Sciatic nerve (tissue), 2 donors: Measurements from ENCODE around the gene RSPH1. TPM values are rescaled to one million over a fixed set of nuclear protein-coding genes. Genes with fewer than 3 reads are reported as not detected.

Experiments used
- ATAC-seq: fragments of 200-7000 bp; cut with Tn5 transposase; one replicate; pipeline ENCODE4 v1.9.1; 2020; ENCODE audit warnings: mild to moderate bottlenecking, moderate library complexity
- DNase-seq: peaks from one replicate; pipeline ENCODE4 v3.0.0-alpha.2; 2020; ENCODE audit warnings: low spot score
- intact Hi-C: fragments of 100-400 bp; cut with DNase I; formaldehyde crosslinking; loops from one replicate; pipeline ENCODE4 v1.14.2; 2022
- total RNA-seq: library from RNA; stranded (reverse); fragmentation: NEBNext Ultra II Directional; extraction: Animal tissue kit (Norgen Biotek cat#: 25700); gene quantifications from one replicate; pipeline ENCODE4 v1.2.1, GENCODE V29; 2021
- donor health status: DM: no; HTN: no; CAD: no.
- donor health status: DM: no; HTN: no; CAD: no.

Gene RSPH1
- total RNA-seq: 0.58 TPM

- intact Hi-C loops: no loop called here
- ATAC-seq: peak; percentile 99
Observed at GRCh38 chr21:42496120-42496838, at the start of gene RSPH1. Gene RSPH1, minus strand, starts transcription at chr21:42496224. Its CDS starts 38 bp downstream, at chr21:42496186.

GRCh38 chr21:42545745-42546144 is 49.7 kb upstream of the RSPH1 start:
- intact Hi-C loops: no loop called here
- ATAC-seq (no peak), DNase-seq (peak; percentile 27)

More at GRCh38 chr21:42496120-42496838, at the start of gene RSPH1:
- DNase-seq: peak; percentile 100

- no peak for ATAC-seq
- intact Hi-C loops: no loop called here
- peak; percentile 7 for DNase-seq
Observed at GRCh38 chr21:42545317-42545716, 49.3 kb upstream of the RSPH1 start.

GRCh38 chr21:42544544-42544943 is 48.5 kb upstream of the RSPH1 start:
- ATAC-seq: no peak
- intact Hi-C loops: no loop called here
- DNase-seq: peak; percentile 45

- intact Hi-C loops: no loop called here
- no peak for ATAC-seq
- DNase-seq: peak; percentile 44
Observed at GRCh38 chr21:42543106-42543847, 47.3 kb upstream of the RSPH1 start.

- intact Hi-C loops: no loop called here
- ATAC-seq (no peak), DNase-seq (peak; percentile 39)
Observed at GRCh38 chr21:42542596-42542995, 46.6 kb upstream of the RSPH1 start.

- ATAC-seq (no peak), DNase-seq (no peak)
Observed at GRCh38 chr21:42542196-42542595, 46.2 kb upstream of the RSPH1 start.

GRCh38 chr21:42541618-42542017 is 45.6 kb upstream of the RSPH1 start:
- intact Hi-C loops: no loop called here
- DNase-seq (no peak), ATAC-seq (no peak)

More at GRCh38 chr21:42542196-42542595, 46.2 kb upstream of the RSPH1 start:
- intact Hi-C loops: no loop called here

GRCh38 chr21:42541174-42541573 is 45.1 kb upstream of the RSPH1 start:
- intact Hi-C loops: no loop called here
- DNase-seq: no peak
- ATAC-seq: no peak

GRCh38 chr21:42540396-42540795 is 44.4 kb upstream of the RSPH1 start:
- DNase-seq (no peak), ATAC-seq (no peak)
- intact Hi-C loops: no loop called here

- ATAC-seq (no peak), DNase-seq (peak; percentile 19)
- intact Hi-C loops: no loop called here
Observed at GRCh38 chr21:42539931-42540343, 43.9 kb upstream of the RSPH1 start.

- ATAC-seq (no peak), DNase-seq (peak; percentile 56)
- intact Hi-C loops: no loop called here
Observed at GRCh38 chr21:42539342-42539741, 43.3 kb upstream of the RSPH1 start.

GRCh38 chr21:42538479-42539275 is 42.7 kb upstream of the RSPH1 start:
- ATAC-seq (no peak), DNase-seq (peak; percentile 45)
- intact Hi-C loops: no loop called here

- peak; percentile 10 for DNase-seq
Observed at GRCh38 chr21:42537106-42537742, 41.2 kb upstream of the RSPH1 start.

GRCh38 chr21:42536601-42537000 is 40.6 kb upstream of the RSPH1 start:
- intact Hi-C loops: no loop called here
- DNase-seq: peak; percentile 25
- no peak for ATAC-seq

More at GRCh38 chr21:42537106-42537742, 41.2 kb upstream of the RSPH1 start:
- intact Hi-C loops: no loop called here
- ATAC-seq: no peak

- DNase-seq (peak; percentile 57), ATAC-seq (no peak)
- intact Hi-C loops: no loop called here
Observed at GRCh38 chr21:42535602-42536171, 39.7 kb upstream of the RSPH1 start.

- ATAC-seq: peak; percentile 67
- no peak for DNase-seq
- intact Hi-C loops: no loop called here
Observed at GRCh38 chr21:42534421-42535378, 38.7 kb upstream of the RSPH1 start.

GRCh38 chr21:42533963-42534355 is 37.9 kb upstream of the RSPH1 start:
- intact Hi-C loops: no loop called here
- no peak for DNase-seq
- ATAC-seq: no peak
